Stimulated activated CD8-positive, alpha-beta memory T cell treated with anti-CD3 and anti-CD28 coated beads, Interleukin-2, amount 100 ng/mL, for 1 hour (primary cell): ENCODE results near the gene PRDM5.

Experiments used
- DNase-seq, 2 donors: peaks; one replicate each; pipeline ENCODE4 v3.0.0-alpha.2; 2020; ENCODE audit warnings: low read depth in 2 of 2

Gene PRDM5

GRCh38 chr4:120821029-120821428 is 101.5 kb downstream of the PRDM5 start:
- no peak for DNase-seq

GRCh38 chr4:120819805-120820437 is 102.6 kb downstream of the PRDM5 start:
- DNase-seq, result no peak

- no peak for DNase-seq
Measured at GRCh38 chr4:120816296-120816965, 106.1 kb downstream of the PRDM5 start.

GRCh38 chr4:120815361-120815760 is 107.2 kb downstream of the PRDM5 start:
- DNase-seq, result no peak

- DNase-seq, result no peak
Measured at GRCh38 chr4:120814886-120815285, 107.6 kb downstream of the PRDM5 start.

GRCh38 chr4:120812216-120812615 is 110.3 kb downstream of the PRDM5 start:
- no peak for DNase-seq

- no peak for DNase-seq
Measured at GRCh38 chr4:120809518-120809917, 113.0 kb downstream of the PRDM5 start.

GRCh38 chr4:120808475-120809141 is 113.9 kb downstream of the PRDM5 start:
- no peak for DNase-seq

- DNase-seq, result no peak
Measured at GRCh38 chr4:120801137-120801758, 121.3 kb downstream of the PRDM5 start.

GRCh38 chr4:120798570-120798969 is 124.0 kb downstream of the PRDM5 start:
- DNase-seq, result no peak

- no peak for DNase-seq
Measured at GRCh38 chr4:120796271-120796670, 126.3 kb downstream of the PRDM5 start.

- DNase-seq, result no peak
Measured at GRCh38 chr4:120785202-120785601, 137.3 kb downstream of the PRDM5 start.

GRCh38 chr4:120777459-120777858 is 145.1 kb downstream of the PRDM5 start:
- DNase-seq, result no peak

- DNase-seq, result no peak
Measured at GRCh38 chr4:120775431-120775830, 147.1 kb downstream of the PRDM5 start.

GRCh38 chr4:120773641-120774040 is 148.9 kb downstream of the PRDM5 start:
- DNase-seq, result no peak

- DNase-seq, result no peak
Measured at GRCh38 chr4:120771907-120772306, 150.6 kb downstream of the PRDM5 start.

GRCh38 chr4:120770897-120771296 is 151.6 kb downstream of the PRDM5 start:
- DNase-seq, result no peak

GRCh38 chr4:120769227-120769626 is 153.3 kb downstream of the PRDM5 start:
- DNase-seq, result no peak

- no peak for DNase-seq
Measured at GRCh38 chr4:120765260-120765680, 157.3 kb downstream of the PRDM5 start.

- no peak for DNase-seq
Measured at GRCh38 chr4:120763650-120764049, 158.9 kb downstream of the PRDM5 start.

GRCh38 chr4:120761070-120761469 is 161.5 kb downstream of the PRDM5 start:
- no peak for DNase-seq

- no peak for DNase-seq
Measured at GRCh38 chr4:120760047-120760446, 162.5 kb downstream of the PRDM5 start.

- no peak for DNase-seq
Measured at GRCh38 chr4:120755864-120756263, 166.7 kb downstream of the PRDM5 start.
